SK-N-SH (cell line): ENCODE results near the gene SLC12A7. TPM values are rescaled to one million over a fixed set of nuclear protein-coding genes. Genes with fewer than 3 reads are reported as not detected.

Source experiments
- CTCF ChIA-PET: fragments of 300-600, 350-600 bp; formaldehyde crosslinking; extraction: SDS; loops from one replicate; lab custom pipeline; 2021; lab: Yijun Ruan, JAX
- POLR2A ChIA-PET: fragments of 350-600 bp; sonication (Branson Sonifier 250); formaldehyde crosslinking; extraction: SDS; loops from one replicate; lab custom pipeline; 2020; ENCODE audit warnings: antibody characterized with exemption, inconsistent platforms; lab: Yijun Ruan, JAX
- DNase-seq: peaks from one replicate; pipeline ENCODE4 v3.0.0; 2012
- H2AFZ ChIP-seq: fragments of 200-600 bp; sonication (generic); 2 replicates; pipeline ENCODE4 v1.8.1; 2016; ENCODE audit warnings: antibody characterized with exemption, mild to moderate bottlenecking, low read depth
- H3F3A ChIP-seq: fragments of 200-600 bp; sonication (generic); replicated peaks from 2 replicates; pipeline ENCODE3; 2016; ENCODE audit warnings: antibody characterized with exemption, mild to moderate bottlenecking; ENCODE audit not compliant: insufficient read depth
- H3K27ac ChIP-seq, 2 experiments: fragments of 200-500 bp in 1 of 2; fragments of 200-600 bp in 1 of 2; sonication (Bioruptor generic) in 1 of 2; sonication (generic), shearing (Covaris generic) in 1 of 2; 2 replicates each; pipeline versions ENCODE4 v1.5.1 to v1.6.1; 2014 to 2016; ENCODE audit warnings: low read depth in 2 of 2, inconsistent platforms in 1 of 2, low read length in 1 of 2, mild to moderate bottlenecking in 1 of 2, mixed read lengths in 1 of 2
- H3K27me3 ChIP-seq: fragments of 200-600 bp; sonication (generic), shearing (Covaris generic); 2 replicates; pipeline ENCODE4 v1.6.1; 2016; ENCODE audit warnings: mixed run types; ENCODE audit not compliant: insufficient read depth
- H3K36me3 ChIP-seq, 2 experiments: fragments of 200-500 bp in 1 of 2; fragments of 200-600 bp in 1 of 2; sonication (Bioruptor generic) in 1 of 2; sonication (generic) in 1 of 2; replicated peaks in 1 of 2; 2 replicates each; pipeline versions ENCODE3 to v1.5.1; 2014 to 2016; ENCODE audit warnings: low read length in 1 of 2, mild to moderate bottlenecking in 1 of 2; ENCODE audit not compliant: insufficient read depth in 2 of 2, control insufficient read depth in 1 of 2
- H3K4me1 ChIP-seq, 2 experiments: fragments of 200-500 bp in 1 of 2; fragments of 200-600 bp in 1 of 2; sonication (Bioruptor generic) in 1 of 2; sonication (generic), shearing (Covaris generic) in 1 of 2; 2 replicates each; pipeline versions ENCODE4 v1.5.1 to v1.6.1; 2014 to 2016; ENCODE audit warnings: low read depth in 1 of 2, low read length in 1 of 2, mixed run types in 1 of 2; ENCODE audit not compliant: insufficient read depth in 2 of 2, control insufficient read depth in 1 of 2
- H3K4me2 ChIP-seq: fragments of 200-600 bp; sonication (generic), shearing (Covaris generic); 2 replicates; pipeline ENCODE4 v1.6.1; 2017; ENCODE audit warnings: mixed run types
- H3K4me3 ChIP-seq, 2 experiments: fragments of 200-500 bp in 1 of 2; fragments of 200-600 bp in 1 of 2; sonication (Bioruptor generic) in 1 of 2; sonication (generic), shearing (Covaris generic) in 1 of 2; 2 replicates each; pipeline versions ENCODE4 v1.5.1 to v1.8.1; 2014 to 2016; ENCODE audit warnings: low read depth in 2 of 2, inconsistent platforms in 1 of 2, low read length in 1 of 2, mild to moderate bottlenecking in 1 of 2, mixed read lengths in 1 of 2, moderate library complexity in 1 of 2
- H3K79me2 ChIP-seq: fragments of 200-600 bp; sonication (generic); 2 replicates; pipeline ENCODE4 v1.8.1; 2017; ENCODE audit warnings: mild to moderate bottlenecking; ENCODE audit not compliant: insufficient read depth
- H3K9ac ChIP-seq: fragments of 200-600 bp; sonication (generic); 2 replicates; pipeline ENCODE4 v1.6.1; 2017; ENCODE audit warnings: mixed run types
- H3K9me2 ChIP-seq: fragments of 200-600 bp; sonication (generic); 2 replicates; pipeline ENCODE4 v1.6.1; 2017; ENCODE audit warnings: mixed run types
- H3K9me3 ChIP-seq: fragments of 200-600 bp; sonication (generic); 2 replicates; pipeline ENCODE4 v1.6.1; 2017; ENCODE audit warnings: mixed run types, mild to moderate bottlenecking, moderate library complexity
- H4K20me1 ChIP-seq: fragments of 200-600 bp; sonication (generic); 2 replicates; pipeline ENCODE4 v1.6.1; 2017; ENCODE audit warnings: mild to moderate bottlenecking, mixed run types; ENCODE audit not compliant: insufficient read depth
- CHD2 ChIP-seq: fragments of 150-350 bp; IDR thresholded peaks from 2 replicates; pipeline ENCODE4 v1.6.1; 2018; ENCODE audit warnings: low read length; ENCODE audit not compliant: partially characterized antibody
- EP300 ChIP-seq, 2 experiments: IDR thresholded peaks; 2 replicates each; pipeline versions ENCODE4 v1.4.0 to v1.6.1; 2012; ENCODE audit warnings: borderline replicate concordance in 1 of 2, low read depth in 1 of 2, low read length in 1 of 2
- FOSL2 ChIP-seq: IDR thresholded peaks from 2 replicates; pipeline ENCODE4 v1.4.0; 2012; ENCODE audit warnings: low read depth, mild to moderate bottlenecking, moderate library complexity, borderline replicate concordance
- FOXJ3 ChIP-seq: sonication (generic); formaldehyde crosslinking; IDR thresholded peaks from 2 replicates; pipeline ENCODE4 v1.5.1; 2020; ENCODE audit warnings: mild to moderate bottlenecking, missing genetic modification reagents
- GABPA ChIP-seq: IDR thresholded peaks from 2 replicates; pipeline ENCODE4 v1.4.0; 2012; ENCODE audit warnings: low read depth, mild to moderate bottlenecking
- JUND ChIP-seq: IDR thresholded peaks from 2 replicates; pipeline ENCODE4 v1.4.0; 2012
- MEF2A ChIP-seq: IDR thresholded peaks from 2 replicates; pipeline ENCODE4 v1.4.0; 2012; ENCODE audit warnings: low read depth, borderline replicate concordance
- MXI1 ChIP-seq: IDR thresholded peaks from 2 replicates; pipeline ENCODE4 v1.6.1; 2012; ENCODE audit warnings: mild to moderate bottlenecking, low read depth, low read length, improper control_type of control experiment
- NFIC ChIP-seq: IDR thresholded peaks from 2 replicates; pipeline ENCODE4 v1.4.0; 2012; ENCODE audit warnings: borderline replicate concordance
- RCOR1 ChIP-seq: fragments of 150-350 bp; IDR thresholded peaks from 2 replicates; pipeline ENCODE4 v1.6.1; 2017; ENCODE audit warnings: antibody characterized with exemption, low read length
- RXRA ChIP-seq: IDR thresholded peaks from 2 replicates; pipeline ENCODE4 v1.4.0; 2012; ENCODE audit warnings: low read depth, mild to moderate bottlenecking, borderline replicate concordance
- SIN3A ChIP-seq: IDR thresholded peaks from 2 replicates; pipeline ENCODE4 v1.6.1; 2012; ENCODE audit warnings: low read depth, mild to moderate bottlenecking, low read length, moderate library complexity, borderline replicate concordance
- SMC3 ChIP-seq: IDR thresholded peaks from 2 replicates; pipeline ENCODE4 v1.6.1; 2012; ENCODE audit warnings: low read depth, low read length, improper control_type of control experiment
- TAF1 ChIP-seq: IDR thresholded peaks from 2 replicates; pipeline ENCODE4 v1.6.1; 2012; ENCODE audit warnings: low read depth, mild to moderate bottlenecking, low read length, moderate library complexity, borderline replicate concordance
- TCF12 ChIP-seq: IDR thresholded peaks from 2 replicates; pipeline ENCODE4 v1.4.0; 2012
- WGBS: methylation state at CpG from one replicate; pipeline ENCODE4 v1.1.6; 2017; ENCODE audit warnings: low lambda C conversion rate; 5-methylcytosine and 5-hydroxymethylcytosine counted together
- polyA plus RNA-seq, 3 experiments: library from polyadenylated mRNA; depleted of rRNA; stranded (reverse); fragments of >200 nt; gene quantifications; 2 replicates each; pipeline ENCODE4 v1.2.3, GENCODE V29; 2012
- TF ChIP-seq, protein P1 (sequence below): IDR thresholded peaks from 2 replicates; pipeline ENCODE4 v1.4.0; 2012; ENCODE audit warnings: low read depth, borderline replicate concordance
- TF ChIP-seq, protein P2 (sequence below): fragments of 200-600 bp; sonication (generic); IDR thresholded peaks from 2 replicates; pipeline ENCODE4 v1.6.1; 2017; ENCODE audit warnings: antibody characterized with exemption, mild to moderate bottlenecking, moderate library complexity
- TF ChIP-seq, protein P3 (sequence below): IDR thresholded peaks from 2 replicates; pipeline ENCODE4; 2012

Gene SLC12A7
- polyA plus RNA-seq, 1 of the 3 experiments (the other 2 are of a cell fraction): 2.6 TPM

DNA sequence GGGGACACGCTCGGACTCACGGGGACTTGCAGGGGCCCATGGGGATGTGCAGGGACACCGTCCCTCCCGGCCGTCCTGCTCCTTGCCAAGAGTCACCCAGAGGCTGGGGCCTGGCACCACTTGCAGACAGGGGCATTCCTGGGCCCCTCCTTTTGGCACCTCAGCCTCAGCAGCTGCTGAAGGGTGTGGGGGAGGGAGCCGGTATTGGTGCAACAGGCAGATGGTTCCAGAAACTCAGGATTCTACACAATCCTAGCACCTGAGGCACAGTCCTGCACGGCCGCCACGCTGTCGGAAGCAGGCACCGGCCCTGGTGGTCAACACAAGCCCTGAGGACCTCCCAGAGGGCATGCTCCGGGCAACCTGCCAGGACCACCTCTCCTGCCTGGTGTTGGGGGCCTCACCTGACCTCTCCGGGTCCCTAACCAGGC lies 19.3 kb upstream of the SLC12A7 start:
- Histone ChIP-seq H4K20me1 (no peaks in the 10 kb centered on the region), H2AFZ (no peak overlapping the region), H3K27ac (no peak overlapping the region), H3F3A (no peaks in the 10 kb centered on the region), H3K79me2 (no peaks in the 10 kb centered on the region), H3K9me3 (no peaks in the 10 kb centered on the region), H3K9me2 (no peaks in the 10 kb centered on the region), H3K27me3 (peaks cover 4% of the 10 kb centered on the region; the same call in 1 of the 2 replicates), H3K9ac (no peak overlapping the region), H3K4me1 (peaks cover 0 to 8% of the 10 kb centered on the region in 2 experiments; a peak in 1 of 4 replicates), H3K36me3 (no peaks in the 10 kb centered on the region), H3K4me2 (no peak overlapping the region), H3K4me3 (no peak overlapping the region)
- TF ChIP-seq RXRA (no peak), GABPA (no peak), MEF2A (no peak), NFIC (no peak), TCF12 (no peak), FOSL2 (no peak), RCOR1 (no peak), EP300 (IDR thresholded peaks at IDR 0.05; ENCODE audit: borderline replicate concordance in 1 of 2, low read depth in 1 of 2, low read length in 1 of 2) (no peak), CHD2 (no peak), FOXJ3 (CRISPR knock-in tag) (no peak), MXI1 (no peak), SMC3 (no peak), TAF1 (no peak), SIN3A (no peak), JUND (no peak)
- TF ChIP-seq, protein P1, sequence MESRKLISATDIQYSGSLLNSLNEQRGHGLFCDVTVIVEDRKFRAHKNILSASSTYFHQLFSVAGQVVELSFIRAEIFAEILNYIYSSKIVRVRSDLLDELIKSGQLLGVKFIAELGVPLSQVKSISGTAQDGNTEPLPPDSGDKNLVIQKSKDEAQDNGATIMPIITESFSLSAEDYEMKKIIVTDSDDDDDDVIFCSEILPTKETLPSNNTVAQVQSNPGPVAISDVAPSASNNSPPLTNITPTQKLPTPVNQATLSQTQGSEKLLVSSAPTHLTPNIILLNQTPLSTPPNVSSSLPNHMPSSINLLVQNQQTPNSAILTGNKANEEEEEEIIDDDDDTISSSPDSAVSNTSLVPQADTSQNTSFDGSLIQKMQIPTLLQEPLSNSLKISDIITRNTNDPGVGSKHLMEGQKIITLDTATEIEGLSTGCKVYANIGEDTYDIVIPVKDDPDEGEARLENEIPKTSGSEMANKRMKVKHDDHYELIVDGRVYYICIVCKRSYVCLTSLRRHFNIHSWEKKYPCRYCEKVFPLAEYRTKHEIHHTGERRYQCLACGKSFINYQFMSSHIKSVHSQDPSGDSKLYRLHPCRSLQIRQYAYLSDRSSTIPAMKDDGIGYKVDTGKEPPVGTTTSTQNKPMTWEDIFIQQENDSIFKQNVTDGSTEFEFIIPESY: no peak
- TF ChIP-seq, protein P2, sequence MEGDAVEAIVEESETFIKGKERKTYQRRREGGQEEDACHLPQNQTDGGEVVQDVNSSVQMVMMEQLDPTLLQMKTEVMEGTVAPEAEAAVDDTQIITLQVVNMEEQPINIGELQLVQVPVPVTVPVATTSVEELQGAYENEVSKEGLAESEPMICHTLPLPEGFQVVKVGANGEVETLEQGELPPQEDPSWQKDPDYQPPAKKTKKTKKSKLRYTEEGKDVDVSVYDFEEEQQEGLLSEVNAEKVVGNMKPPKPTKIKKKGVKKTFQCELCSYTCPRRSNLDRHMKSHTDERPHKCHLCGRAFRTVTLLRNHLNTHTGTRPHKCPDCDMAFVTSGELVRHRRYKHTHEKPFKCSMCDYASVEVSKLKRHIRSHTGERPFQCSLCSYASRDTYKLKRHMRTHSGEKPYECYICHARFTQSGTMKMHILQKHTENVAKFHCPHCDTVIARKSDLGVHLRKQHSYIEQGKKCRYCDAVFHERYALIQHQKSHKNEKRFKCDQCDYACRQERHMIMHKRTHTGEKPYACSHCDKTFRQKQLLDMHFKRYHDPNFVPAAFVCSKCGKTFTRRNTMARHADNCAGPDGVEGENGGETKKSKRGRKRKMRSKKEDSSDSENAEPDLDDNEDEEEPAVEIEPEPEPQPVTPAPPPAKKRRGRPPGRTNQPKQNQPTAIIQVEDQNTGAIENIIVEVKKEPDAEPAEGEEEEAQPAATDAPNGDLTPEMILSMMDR: no peak
- TF ChIP-seq, protein P3, sequence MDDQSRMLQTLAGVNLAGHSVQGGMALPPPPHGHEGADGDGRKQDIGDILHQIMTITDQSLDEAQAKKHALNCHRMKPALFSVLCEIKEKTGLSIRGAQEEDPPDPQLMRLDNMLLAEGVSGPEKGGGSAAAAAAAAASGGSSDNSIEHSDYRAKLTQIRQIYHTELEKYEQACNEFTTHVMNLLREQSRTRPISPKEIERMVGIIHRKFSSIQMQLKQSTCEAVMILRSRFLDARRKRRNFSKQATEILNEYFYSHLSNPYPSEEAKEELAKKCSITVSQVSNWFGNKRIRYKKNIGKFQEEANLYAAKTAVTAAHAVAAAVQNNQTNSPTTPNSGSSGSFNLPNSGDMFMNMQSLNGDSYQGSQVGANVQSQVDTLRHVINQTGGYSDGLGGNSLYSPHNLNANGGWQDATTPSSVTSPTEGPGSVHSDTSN: no peak
- ChIA-PET POLR2A (no interaction called here), CTCF (interaction anchor here (1.0 to 1.1 kb wide), 3 partner anchors 9 to 126 kb away, joined by 3 to 4 read pairs (median 3); no protein-coding TSS in a partner anchor)
- DNase-seq: no peak
- WGBS: 42% methylated on average over 8 of the region's 14 CpGs
